HUDEP-2 (cell line): Measurements from ENCODE around the gene HSPA1L.

Experiments
- DNase-seq, 76 experiments: peaks; one replicate each; lab custom pipeline; 2025; ENCODE audit not compliant: unreplicated experiment in 76 of 76; lab: John Stamatoyannopoulos, UW

The HSPA1L gene

DNA sequence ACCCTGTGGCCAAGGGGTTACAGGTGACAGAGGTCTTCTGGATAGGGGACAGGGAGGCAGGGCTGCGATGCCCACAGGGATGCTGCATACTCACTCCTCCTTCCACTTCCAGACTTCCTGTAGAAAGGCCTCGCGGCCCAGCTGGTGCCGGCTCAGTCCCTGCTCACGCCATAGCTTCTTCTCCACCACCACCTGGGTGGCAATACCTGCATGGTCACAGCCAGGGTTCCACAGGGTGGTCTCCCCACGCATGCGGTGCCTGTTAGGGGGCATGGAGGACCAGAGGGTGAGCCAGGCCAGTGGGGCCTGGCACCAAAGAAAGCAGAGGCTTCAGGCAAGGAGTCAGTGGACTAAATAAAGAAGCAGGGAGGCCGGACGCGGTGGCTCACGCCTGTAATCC is 29.6 kb downstream of the HSPA1L start:
- DNase-seq: no peak

DNA sequence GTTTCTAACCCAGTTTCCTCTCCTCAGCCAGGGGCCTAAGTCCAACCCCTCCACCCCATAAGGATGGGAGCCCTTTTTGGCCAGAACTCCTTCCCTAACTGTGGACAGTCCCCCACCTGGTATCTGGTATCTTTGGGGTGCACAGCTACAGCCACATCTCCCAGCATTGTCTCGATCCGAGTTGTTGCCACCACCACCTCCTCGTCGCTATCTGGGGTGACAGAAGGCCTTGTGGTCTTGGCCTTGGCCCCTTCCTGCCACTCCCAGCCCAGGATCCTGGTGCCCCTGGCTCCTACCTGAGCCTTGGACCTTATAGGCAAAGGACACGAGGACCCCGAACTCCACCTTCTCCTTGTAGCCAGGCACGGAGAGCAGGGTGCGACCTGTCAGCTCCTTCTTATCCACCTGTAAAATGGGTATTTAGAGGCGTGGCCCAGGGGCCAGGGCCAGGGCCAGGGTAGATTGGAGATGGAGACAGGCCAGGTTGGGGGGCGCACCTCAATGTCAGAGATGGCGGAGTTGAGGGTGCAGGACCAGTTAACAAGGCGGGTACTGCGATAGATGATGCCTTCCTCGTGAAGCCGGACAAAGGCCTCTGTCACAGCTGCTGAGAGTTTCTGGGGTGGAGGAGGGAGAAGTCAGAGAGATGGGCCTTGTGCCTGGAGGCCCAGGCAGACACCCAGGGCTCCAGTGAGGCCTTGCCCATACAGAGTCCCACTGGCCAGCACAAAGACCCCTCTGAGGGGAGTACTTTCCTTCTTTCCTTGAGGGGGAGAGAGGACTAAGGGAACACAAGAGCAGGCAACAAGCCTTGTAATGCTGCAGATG is 30.8 kb downstream of the HSPA1L start:
- DNase-seq: no peak

DNA sequence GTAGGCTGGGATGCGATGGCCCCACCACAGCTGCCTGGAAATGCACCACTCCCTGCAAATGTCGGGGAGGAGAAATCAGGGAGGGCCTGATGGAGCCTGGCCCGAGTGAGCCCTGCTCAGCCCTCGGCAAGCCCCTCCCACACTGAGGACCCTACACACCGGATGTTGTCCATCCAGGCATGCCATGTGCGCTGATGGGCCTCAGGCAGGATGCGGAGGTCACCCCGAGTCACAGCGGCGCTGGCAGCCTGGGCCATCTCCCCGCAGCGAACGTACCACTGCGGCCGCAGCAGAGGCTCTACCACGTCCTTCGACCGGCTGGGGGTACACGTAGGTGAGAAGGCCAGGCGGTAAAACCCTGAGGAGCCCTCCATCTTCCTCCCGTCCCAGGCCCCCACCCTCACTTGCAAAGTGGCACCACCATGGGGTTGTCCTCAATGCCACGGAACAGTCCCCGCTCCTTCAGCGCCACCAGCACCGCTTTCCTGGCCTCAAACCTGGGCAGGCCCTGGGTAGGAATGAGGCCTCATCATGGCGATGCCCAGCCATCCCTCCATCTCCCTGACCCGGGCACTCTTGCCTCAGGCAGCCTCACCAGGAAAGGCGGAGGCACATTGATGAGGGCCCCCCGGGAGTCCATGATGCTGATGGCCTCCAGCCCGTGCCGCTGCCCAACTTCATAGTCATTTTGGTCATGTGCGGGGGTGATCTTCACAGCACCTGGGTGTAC is 32.8 kb downstream of the HSPA1L start:
- no peak for DNase-seq

DNA sequence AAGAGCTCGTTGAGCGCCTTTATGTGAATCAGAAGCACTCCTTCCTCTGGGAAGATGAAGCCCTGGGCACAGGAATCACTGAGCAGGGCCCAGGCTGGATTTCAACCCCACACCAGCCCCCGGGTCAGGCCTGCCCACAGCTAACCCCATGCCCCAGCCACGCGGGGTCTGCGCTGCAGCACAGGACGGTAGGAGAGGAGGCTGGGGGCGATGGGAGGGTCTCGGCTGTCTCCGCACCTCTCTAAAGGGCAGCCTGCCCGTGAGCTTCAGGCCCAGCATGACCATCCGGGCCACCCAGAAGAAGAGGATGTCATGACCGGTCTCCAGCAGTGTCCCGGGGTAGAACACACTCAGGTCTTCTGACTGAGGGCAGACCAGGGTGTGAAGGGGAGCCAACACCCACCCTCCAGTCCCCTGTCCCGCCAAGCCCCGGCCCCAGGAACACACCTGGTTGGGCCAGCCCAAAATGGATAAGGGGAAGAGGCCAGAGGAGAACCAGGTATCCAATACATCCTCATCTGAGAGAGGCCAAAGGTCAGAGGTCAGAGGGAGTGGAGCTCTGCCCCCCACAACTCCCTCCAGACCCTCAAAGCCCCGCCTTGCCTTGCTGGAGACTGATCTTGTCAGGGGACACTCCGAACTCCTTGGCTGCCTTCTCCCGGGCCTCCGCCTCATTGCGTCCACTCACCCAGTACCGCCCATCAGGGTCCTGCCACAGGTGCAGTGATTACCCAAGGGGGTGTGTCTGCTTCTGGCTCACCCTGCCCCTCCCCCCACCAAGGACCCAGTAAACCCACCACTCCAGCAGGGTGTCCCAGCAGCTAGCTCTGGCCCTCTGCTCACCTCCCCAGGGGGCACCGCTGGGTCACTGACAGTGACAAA is 33.6 kb downstream of the HSPA1L start:
- DNase-seq: no peak

DNA sequence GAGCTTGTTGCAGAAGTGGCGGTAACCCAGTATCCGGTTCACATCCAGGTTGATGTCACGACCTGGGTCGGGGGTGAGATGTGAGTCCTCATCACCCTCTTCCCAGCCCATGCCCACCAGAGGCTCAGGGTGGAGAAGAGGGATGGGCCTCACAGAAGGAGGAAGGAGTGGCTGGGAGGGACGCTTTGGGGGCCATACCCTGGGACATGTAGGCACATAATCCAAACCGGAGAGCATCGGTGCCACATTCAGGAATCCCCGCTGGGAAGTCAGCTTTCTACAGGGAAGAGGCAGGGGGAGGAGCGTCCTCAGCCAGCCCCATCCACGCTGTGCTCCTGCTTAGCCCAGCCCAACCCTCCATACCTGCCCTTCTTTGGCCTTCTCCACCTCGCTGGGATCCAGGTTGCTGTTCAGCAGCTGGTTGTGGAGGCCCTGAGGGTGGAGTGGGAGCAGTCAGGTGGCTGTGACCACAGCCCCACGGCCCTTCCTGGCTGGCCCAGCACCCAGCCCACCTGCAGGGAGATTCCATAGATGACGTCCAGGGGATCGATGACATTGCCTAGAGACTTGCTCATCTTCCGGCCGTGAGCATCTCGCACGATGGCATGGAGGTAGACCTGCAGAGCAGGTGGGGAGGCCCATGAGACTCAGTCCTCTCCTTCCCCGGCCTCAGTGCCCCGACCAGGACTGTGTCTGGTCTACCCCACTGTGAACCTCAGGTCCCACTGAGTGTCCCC is 34.4 kb downstream of the HSPA1L start:
- no peak for DNase-seq

DNA sequence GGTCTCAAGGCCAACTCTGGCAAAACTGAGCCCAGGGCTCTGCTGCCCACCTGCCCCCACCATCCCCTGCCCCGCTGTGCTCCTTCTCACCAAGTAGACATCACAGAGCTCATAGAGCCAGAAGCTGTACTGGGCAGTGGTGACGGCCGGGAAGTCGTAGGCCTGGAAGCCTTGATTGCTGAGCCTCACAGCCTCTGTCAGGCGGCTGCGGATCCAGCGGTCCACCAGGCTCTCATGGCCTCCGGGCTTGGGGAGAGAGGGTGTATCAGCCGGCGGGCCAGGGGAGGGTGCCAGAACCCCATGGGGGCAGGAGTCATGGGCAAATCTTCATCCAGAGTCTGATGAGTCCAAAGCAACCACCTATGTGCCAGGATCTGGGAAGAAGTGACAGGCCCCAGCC is 35.2 kb downstream of the HSPA1L start:
- DNase-seq: no peak

DNA sequence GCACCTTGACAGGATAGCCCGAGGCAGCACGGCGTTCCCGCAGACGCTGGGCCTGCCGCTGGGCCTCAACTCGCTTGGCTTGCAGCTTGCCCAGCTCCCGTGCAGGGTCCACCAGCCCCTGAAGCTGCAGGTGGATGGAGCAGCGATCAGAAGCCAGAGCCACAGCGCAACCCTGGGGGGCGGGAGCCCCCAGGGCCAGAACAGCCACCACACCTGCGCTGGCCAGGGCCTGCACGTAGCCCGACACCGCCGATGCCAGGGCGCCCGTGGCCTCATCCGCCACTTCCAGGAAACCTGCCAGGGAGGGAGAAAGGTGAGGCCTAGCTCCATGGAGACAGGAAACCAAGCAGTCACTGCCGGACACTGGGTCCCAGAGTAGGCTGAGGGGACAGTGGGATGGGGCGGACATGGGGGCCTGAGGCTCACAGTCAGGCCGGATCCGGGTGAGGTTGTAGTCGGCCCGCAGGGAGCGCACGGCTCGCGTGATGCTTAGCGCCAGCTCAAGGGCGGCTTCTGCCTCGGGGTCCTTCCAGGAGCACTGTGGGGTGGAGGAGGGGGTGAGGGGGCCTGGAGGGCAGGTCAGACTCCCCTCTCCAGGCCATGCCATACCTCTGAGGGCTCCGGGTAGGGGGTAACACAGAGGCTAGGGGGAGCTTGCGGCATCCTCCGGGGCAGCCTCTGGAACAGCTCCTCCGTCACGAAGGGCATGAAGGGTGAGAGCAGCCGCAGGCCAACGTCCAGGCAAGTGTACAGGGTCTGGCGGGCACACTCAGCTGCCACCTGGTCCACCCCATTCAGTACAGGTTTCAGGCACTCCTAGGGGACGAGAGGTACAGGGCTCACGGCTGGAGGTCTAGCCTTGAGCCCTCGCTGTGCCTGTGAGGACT is 35.8 kb downstream of the HSPA1L start:
- no peak for DNase-seq

DNA sequence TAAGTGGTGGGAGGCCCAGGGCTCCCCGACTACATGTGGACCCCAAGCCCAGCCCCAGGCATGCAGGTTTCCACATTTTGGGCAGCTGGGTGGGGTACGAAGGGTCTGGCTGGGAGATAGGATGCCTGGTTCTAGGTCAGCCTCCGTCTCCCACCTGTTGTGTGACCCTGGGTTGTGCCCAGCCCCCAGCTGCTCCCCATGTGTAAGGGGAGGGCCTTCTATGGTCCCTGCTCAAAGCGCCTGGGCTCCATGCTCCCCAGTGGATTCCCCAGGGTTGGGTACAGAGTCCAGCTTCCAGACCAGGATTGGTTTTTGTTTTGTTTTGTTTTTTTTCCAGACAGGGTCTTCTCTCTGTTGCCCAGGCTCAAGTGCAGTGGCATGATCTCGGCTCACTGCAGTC is 36.9 kb downstream of the HSPA1L start:
- DNase-seq: no peak

DNA sequence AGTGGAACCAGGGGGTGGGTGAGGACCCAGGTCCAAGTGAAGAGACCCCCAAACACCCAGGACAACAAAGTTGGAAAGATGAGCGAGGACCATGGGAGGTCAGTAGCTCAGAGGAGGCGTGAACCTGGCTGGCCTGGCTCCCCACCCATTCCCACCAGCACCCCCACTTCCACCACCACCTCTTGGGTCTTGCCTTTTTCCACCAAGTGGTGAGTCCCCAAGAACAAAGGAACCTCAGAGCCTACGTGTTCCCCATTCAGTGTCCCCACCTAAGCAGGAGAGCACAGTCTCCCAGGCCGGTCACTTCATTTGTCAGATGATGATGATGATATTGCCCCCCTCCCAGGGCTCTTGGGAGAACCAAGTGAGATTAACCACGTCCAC is 37.4 kb downstream of the HSPA1L start:
- no peak for DNase-seq

DNA sequence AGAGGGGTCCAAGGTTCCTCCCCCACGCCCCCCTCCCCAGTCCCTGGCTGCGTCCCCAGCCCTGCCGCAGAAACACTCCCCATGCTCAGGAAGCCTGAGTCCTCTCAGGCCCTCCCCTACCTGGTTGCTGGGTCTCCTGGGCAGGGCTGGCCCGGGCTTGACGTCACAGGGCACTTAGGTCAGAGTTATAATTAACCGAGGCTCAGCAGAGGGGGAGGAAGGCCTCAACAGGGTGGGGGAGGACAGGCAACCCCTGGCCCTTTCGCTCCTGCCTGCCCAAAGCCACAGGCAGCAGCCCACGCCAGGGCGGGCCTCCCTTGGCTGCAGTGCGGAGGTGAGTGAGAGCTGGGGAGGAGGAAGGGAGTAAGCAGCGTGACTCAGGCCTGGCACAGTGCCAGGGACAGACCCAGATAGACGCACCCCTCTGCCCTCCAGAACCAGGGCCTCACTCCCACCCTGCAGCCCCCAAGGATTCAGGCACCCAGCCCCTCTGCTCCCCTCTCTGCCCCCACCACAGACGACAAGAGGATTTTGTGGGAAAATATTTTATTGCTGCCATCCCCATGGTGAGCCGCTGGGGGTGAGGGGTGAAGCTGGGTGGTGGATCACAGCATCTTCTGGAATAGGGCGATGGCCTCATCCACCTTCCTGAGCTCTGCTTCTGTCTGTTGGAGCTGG is 38.0 kb downstream of the HSPA1L start, which contains the start of gene VWA7:
Gene VWA7 (minus strand): TSS at position 340 of the 678 bp plus-strand sequence. CDS start 549 bp downstream, outside the sequence.
- DNase-seq: peak in 73 of 76 experiments; percentile 68 to 98 (median 89)

DNA sequence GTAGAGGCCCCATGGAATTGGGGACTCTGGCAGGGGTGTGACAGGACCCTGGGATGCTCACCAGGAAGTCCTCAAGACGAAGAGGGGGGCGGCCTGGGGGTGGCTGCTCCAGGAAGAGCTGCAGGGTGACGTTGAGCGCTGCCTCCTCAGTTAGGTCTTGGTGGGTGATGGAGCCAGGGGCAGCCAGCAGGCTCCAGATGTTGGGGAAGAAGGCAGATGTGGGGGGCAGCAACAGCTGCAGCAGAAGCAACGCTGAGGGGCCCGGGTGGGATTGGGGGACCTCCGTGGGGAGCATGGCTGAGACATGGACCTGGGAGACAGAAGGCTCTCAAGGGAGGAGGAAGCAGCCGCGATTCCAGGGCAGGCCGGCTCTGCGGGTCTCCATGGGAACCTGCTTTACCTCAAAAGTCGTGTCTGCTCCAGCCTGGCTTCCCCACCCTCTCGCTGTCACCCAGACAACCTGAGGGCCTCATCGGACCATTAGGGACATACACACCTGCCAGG is 38.5 kb downstream of the HSPA1L start:
- peak in 7 of 76 experiments; percentile 42 to 70 (median 52) for DNase-seq

DNA sequence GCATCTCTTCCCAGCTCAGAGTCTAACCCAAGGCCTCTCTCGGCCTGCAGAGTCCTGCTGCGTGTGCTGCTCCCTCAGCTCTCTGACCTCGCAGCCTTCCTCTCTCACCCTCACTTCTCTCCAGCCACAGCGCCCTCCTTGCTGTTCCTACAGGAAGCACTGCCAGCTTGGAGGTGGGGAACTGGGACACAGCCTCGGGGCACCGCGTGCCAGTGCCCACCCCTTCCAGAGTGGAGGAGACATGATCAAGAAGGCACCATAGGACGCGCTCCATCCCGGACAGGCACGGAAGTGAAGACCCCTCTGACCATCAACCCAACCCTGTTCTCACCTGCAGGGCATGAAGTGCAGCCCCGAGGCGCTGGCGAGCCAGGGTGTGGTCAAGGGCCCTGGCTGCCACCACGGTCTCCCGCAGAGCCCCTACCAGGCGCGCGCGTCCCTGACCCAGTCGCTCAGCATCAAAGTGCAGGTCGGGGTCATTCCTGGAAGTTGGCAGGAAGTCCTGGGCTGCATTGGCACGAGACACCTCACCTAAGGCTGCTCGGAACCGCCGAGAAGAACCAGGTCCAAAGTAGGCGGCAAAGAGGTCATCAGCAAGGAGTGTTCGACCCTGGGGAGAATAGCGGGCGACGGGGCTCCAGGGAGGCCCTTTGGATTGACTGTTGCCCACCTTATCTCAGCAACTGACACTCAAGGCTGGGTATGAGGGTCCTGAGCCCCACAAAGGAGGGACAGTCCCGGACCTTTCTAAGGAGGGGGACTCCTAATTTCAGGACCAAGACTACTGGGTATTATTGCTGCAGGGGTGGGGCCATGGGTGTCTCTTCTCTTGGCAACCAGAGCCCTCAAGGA is 39.2 kb downstream of the HSPA1L start:
- no peak for DNase-seq

DNA sequence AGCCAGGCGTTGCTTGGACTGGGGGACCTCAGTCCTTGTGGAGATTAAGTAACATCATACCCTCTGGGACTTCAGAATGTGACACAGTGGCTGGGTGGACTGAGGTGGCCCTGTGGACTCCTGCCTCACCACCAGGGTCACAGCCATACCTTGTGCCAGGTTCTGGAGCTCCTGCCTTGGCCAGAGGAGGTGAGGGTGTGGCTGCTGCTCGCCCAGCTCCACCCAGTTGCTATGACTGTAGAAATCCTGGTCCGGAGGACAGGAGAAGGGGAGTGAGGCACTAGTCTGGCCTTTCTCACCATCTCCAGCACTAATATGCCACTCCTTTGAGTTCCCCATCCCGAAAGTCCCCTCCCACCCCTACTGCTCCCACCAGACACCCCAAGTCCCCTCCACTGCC is 39.9 kb downstream of the HSPA1L start:
- DNase-seq: peak in 14 of 76 experiments; percentile 8 to 46 (median 26)

DNA sequence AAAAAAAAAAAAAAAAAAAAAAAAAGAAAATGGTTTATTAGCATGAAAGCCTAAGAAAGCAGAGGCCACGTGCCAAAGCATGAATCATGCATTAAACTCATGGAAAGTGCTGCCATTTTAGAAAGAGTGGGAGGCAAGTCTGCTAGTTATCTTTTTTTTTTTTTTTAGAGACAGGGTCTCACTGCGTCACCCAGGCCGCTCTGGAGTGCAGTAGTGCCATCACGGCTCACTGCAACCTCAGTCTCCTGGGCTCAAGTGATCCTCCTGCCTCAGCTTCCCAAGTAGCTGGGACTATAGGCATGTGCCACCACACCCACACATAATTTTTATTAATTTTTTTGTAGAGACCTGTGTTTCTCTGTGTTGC is 43.1 kb downstream of the HSPA1L start:
- DNase-seq: peak in 11 of 76 experiments; percentile 12 to 41 (median 23)

DNA sequence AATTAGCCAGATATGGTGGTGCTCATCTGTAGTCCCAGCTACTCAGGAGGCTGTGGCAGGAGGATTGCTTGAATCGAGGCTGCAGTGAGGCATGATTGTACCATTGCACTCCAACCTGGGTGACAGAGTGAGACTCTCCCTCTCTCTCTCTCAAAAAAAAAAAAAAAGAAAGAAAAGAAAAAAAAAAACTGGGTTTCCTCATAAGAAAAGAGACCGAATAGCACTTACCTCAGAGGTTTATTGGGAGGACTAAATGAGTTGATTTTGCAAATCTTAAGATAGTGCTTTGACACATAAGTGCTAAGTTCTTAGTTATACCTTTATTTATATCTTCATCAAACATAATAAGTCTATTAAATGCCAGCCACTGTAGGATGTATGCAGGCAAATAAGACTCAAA is 44.2 kb downstream of the HSPA1L start:
- DNase-seq: no peak

DNA sequence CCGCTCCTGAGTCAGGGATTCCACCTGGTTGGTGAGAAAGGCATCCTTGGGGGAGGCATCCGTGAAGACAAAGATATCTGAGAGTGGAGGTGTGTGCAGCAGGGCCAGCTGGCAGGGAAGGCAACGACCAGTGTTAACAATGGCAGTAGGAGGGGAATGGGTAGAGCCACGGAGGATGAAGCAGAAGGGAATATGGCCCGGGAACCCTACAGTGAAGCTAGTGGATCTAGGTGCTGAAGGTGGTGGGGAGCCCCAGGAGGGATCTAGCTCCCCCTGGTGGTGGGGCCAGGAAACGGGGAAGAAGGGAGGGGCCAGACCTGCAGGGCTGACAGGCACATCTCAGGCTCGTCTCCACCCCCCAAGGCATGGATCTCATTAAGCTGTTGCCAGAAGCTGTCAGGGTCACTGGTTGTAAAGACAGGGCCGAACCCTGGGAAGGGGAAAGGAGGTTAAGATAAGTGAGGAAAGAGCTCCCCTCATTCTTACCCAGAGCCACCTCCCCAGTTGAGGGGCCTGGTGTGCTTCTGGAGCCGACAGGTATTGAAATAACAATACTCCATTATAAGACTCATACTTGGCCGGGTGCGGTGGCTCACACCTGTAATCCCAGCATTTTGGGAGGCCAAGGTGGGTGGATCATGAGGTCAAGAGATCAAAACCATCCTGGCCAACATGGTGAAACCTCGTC is 45.3 kb downstream of the HSPA1L start:
- peak in 73 of 76 experiments; percentile 20 to 95 (median 85) for DNase-seq
